Subcutaneous abdominal adipose tissue (tissue), 5 donors: ENCODE measurements around the gene TBC1D22B.

Experiments
- H3K27ac ChIP-seq: one replicate; pipeline ENCODE4 v1.7.0; 2013; ENCODE audit warnings: low read depth, mild to moderate bottlenecking, inconsistent platforms, low read length, moderate library complexity
- H3K27me3 ChIP-seq, 5 donors: one replicate each; pipeline ENCODE4 v1.7.0; 2013; ENCODE audit warnings: low read length in 5 of 5, inconsistent platforms in 1 of 5; ENCODE audit not compliant: control insufficient read depth in 5 of 5, insufficient read depth in 4 of 5
- H3K36me3 ChIP-seq, 5 donors: one replicate each; pipeline ENCODE4 v1.7.0; 2013; ENCODE audit warnings: low read length in 5 of 5; ENCODE audit not compliant: control insufficient read depth in 5 of 5, insufficient read depth in 5 of 5
- H3K4me1 ChIP-seq, 5 donors: one replicate each; pipeline ENCODE4 v1.7.0; 2013; ENCODE audit warnings: low read length in 5 of 5, mild to moderate bottlenecking in 3 of 5, moderate library complexity in 1 of 5; ENCODE audit not compliant: control insufficient read depth in 5 of 5, insufficient read depth in 5 of 5
- H3K4me3 ChIP-seq, 5 donors: one replicate each; pipeline ENCODE4 v1.7.0; 2013; ENCODE audit warnings: low read length in 5 of 5, low read depth in 1 of 5
- H3K9ac ChIP-seq, 5 donors: one replicate each; pipeline ENCODE4 v1.7.0; 2013; ENCODE audit warnings: low read length in 5 of 5, mild to moderate bottlenecking in 4 of 5, moderate library complexity in 3 of 5
- H3K9me3 ChIP-seq, 5 donors: one replicate each; pipeline ENCODE4 v1.7.0; 2013; ENCODE audit warnings: low read length in 5 of 5; ENCODE audit not compliant: control insufficient read depth in 5 of 5
- donor health status: healthy.
- donor health status: healthy.
- donor health status: healthy.
- donor health status: healthy.
- donor health status: healthy.

Gene TBC1D22B

DNA sequence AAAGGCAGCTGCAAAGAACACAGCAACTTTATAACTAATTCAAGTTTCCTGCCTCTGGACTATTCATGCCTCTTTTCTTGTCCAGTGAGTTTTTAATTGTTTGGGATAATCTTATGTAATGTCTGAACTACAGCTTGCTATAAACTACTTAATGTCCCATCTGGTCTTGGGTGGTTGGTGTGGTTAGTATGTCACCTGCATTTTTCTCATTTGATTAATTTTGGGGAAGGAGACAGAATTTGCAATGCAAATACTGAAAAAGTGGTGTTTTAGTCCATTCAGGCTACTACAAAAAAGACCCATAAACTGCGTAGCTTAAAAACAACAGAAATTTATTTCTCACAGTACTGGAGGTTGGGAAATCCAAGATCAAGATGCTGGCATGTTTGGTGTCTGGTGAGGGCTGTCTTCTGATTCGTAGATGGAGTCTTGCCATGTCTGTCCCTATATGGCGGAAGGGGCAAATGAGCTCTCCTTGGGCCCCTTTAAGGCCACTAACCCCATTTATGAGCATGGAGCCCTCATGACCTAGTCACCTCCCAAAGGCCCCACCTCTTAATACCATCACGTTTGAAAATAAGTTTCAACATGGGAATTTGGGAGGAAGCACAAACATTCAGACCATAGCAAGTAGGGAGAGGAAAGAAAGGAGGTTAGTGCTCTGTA, 118.6 kb downstream of the TBC1D22B start:
- Histone ChIP-seq H3K4me3 (no peak overlapping the region), H3K9me3 (no peaks in the 10 kb centered on the region), H3K27me3 (no peaks in the 10 kb centered on the region), H3K4me1 (no peaks in the 10 kb centered on the region), H3K36me3 (peaks cover 26 to 60% (median 30%) of the 10 kb centered on the region in 5 donors), H3K9ac (no peak overlapping the region), H3K27ac (no peak overlapping the region)

DNA sequence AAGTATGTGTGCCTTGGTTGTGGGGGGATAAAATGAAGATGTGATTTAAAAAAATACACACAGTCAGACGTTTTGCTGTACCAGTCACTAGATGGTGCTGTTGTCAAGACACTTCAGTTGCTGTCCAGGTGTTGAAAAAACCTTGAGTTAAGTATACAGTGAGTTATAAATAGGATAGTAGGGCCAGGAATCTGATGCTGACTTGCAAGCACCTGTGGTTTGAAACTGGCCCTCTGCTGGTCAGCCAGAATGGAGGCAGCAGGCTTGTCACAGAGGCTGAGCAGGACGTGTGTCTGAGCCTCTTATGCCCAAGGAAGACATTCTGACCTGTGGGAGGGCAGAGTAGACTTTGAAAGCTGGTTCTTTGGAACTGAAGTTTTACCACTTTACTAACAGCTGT, 124.0 kb downstream of the TBC1D22B start:
- no peaks in the 10 kb centered on the region for H3K4me1 ChIP-seq

More for the DNA sequence above, 124.0 kb downstream of the TBC1D22B start:
- Histone ChIP-seq H3K36me3 (peaks cover 21 to 64% (median 35%) of the 10 kb centered on the region in 5 donors), H3K4me3 (no peak overlapping the region), H3K27ac (no peak overlapping the region), H3K27me3 (no peaks in the 10 kb centered on the region), H3K9ac (no peak overlapping the region), H3K9me3 (no peaks in the 10 kb centered on the region)
